Bronchus fibroblast of lung (primary cell): ENCODE measurements around the gene TNFRSF18. TPM values are rescaled to one million over a fixed set of nuclear protein-coding genes. Genes with fewer than 3 reads are reported as not detected.

Experiments used
- total RNA-seq: library from RNA; depleted of rRNA; stranded (reverse); fragments of >200 nt; gene quantifications from 2 replicates; pipeline ENCODE4 v1.2.3, GENCODE V29; 2015

Gene TNFRSF18
- 0.34 TPM in 1 of 2 replicates, not detected in the other for total RNA-seq

GRCh38 chr1:1206376-1206965, at the start of gene TNFRSF18:
Gene TNFRSF18, minus strand, starts transcription at chr1:1206592. Its CDS starts 21 bp downstream, at chr1:1206571.

GRCh38 chr1:1246577-1247340, 40.4 kb upstream of the TNFRSF18 start, which contains the start of gene C1QTNF12:
Gene C1QTNF12, minus strand, starts transcription at chr1:1246722. Its CDS starts 32 bp downstream, at chr1:1246690.

GRCh38 chr1:1232208-1232795, 25.9 kb upstream of the TNFRSF18 start, which contains the start of gene B3GALT6:
Gene B3GALT6, plus strand, starts transcription at chr1:1232237. Its CDS starts 42 bp downstream, at chr1:1232279.

GRCh38 chr1:1231400-1232207, 25.2 kb upstream of the TNFRSF18 start, which contains the start of gene SDF4:
Gene SDF4, minus strand, starts transcription at chr1:1232001. Its CDS starts 3,229 bp downstream, at chr1:1228772.

GRCh38 chr1:1213345-1214265, 7.2 kb upstream of the TNFRSF18 start, which contains the start of gene TNFRSF4:
Gene TNFRSF4, minus strand, starts transcription at chr1:1214153. Its CDS starts 26 bp downstream, at chr1:1214127.

GRCh38 chr1:1173793-1174415, 32.5 kb downstream of the TNFRSF18 start, which contains the start of gene TTLL10:
Gene TTLL10, plus strand, starts transcription at chr1:1173880. Its CDS starts 5,336 bp downstream, at chr1:1179216.

Other genes with a start within 250 kb of the TNFRSF18 start
- 83.5 and 93.8 TPM in 2 replicates for gene NOC2L, start 247.3 kb downstream of the TNFRSF18 start, total RNA-seq
- gene KLHL17, start 246.0 kb downstream of the TNFRSF18 start, total RNA-seq = 9.8 and 9.9 TPM in 2 replicates
- gene PLEKHN1, start 240.1 kb downstream of the TNFRSF18 start, total RNA-seq = 1.2 and 1.9 TPM in 2 replicates
- not detected in 2 replicates for gene PERM1, start 224.5 kb downstream of the TNFRSF18 start, total RNA-seq
- gene HES4, start 206.5 kb downstream of the TNFRSF18 start, total RNA-seq = 4.3 and 5.5 TPM in 2 replicates
- 45.9 and 55.6 TPM in 2 replicates for gene ISG15, start 193.1 kb downstream of the TNFRSF18 start, total RNA-seq
- gene AGRN, start 186.5 kb downstream of the TNFRSF18 start, total RNA-seq = 36.4 and 39.3 TPM in 2 replicates
- gene RNF223, start 132.3 kb downstream of the TNFRSF18 start, total RNA-seq = not detected in 2 replicates
- gene C1orf159, start 90.5 kb downstream of the TNFRSF18 start, total RNA-seq = 13.8 and 14.7 TPM in 2 replicates
- not detected in 2 replicates for gene TTLL10, start 32.7 kb downstream of the TNFRSF18 start, total RNA-seq
- 0.17 and 0.30 TPM in 2 replicates for gene TNFRSF4, start 7.6 kb upstream of the TNFRSF18 start, total RNA-seq
- 125 and 128 TPM in 2 replicates for gene SDF4, start 25.4 kb upstream of the TNFRSF18 start, total RNA-seq
- 23.2 and 25.7 TPM in 2 replicates for gene B3GALT6, start 25.6 kb upstream of the TNFRSF18 start, total RNA-seq
- gene C1QTNF12, start 40.1 kb upstream of the TNFRSF18 start, total RNA-seq = 0.17 and 0.59 TPM in 2 replicates
- gene UBE2J2, start 67.3 kb upstream of the TNFRSF18 start, total RNA-seq = 45.9 and 61.7 TPM in 2 replicates
- gene SCNN1D, start 73.8 kb upstream of the TNFRSF18 start, total RNA-seq = 0.30 and 1.2 TPM in 2 replicates
- gene ACAP3, start 101.3 kb upstream of the TNFRSF18 start, total RNA-seq = 27.6 and 28.9 TPM in 2 replicates
- 32.4 and 42.2 TPM in 2 replicates for gene PUSL1, start 102.0 kb upstream of the TNFRSF18 start, total RNA-seq
- gene INTS11, start 118.1 kb upstream of the TNFRSF18 start, total RNA-seq = 112 and 113 TPM in 2 replicates
- 26.0 and 29.1 TPM in 2 replicates for gene CPTP, start 118.2 kb upstream of the TNFRSF18 start, total RNA-seq
- gene TAS1R3, start 124.7 kb upstream of the TNFRSF18 start, total RNA-seq = under 0.01 TPM in 2 replicates
- 60.1 and 71.6 TPM in 2 replicates for gene DVL1, start 142.8 kb upstream of the TNFRSF18 start, total RNA-seq
- gene MXRA8, start 152.0 kb upstream of the TNFRSF18 start, total RNA-seq = 382 and 409 TPM in 2 replicates
- gene AURKAIP1, start 168.6 kb upstream of the TNFRSF18 start, total RNA-seq = 193 and 196 TPM in 2 replicates
- gene CCNL2, start 192.7 kb upstream of the TNFRSF18 start, total RNA-seq = 53.2 and 54.5 TPM in 2 replicates
- 153 and 190 TPM in 2 replicates for gene MRPL20, start 200.7 kb upstream of the TNFRSF18 start, total RNA-seq
- 0.45 and 0.50 TPM in 2 replicates for gene ANKRD65, start 214.7 kb upstream of the TNFRSF18 start, total RNA-seq
- gene VWA1, start 229.1 kb upstream of the TNFRSF18 start, total RNA-seq = 7.1 and 7.9 TPM in 2 replicates
- gene ATAD3C, start 243.1 kb upstream of the TNFRSF18 start, total RNA-seq = under 0.01 TPM in 1 of 2 replicates, not detected in the other